ENCODE results near the gene EXOC3. TPM values are rescaled to one million over a fixed set of nuclear protein-coding genes. Genes with fewer than 3 reads are reported as not detected.

Gene EXOC3
- total RNA-seq, 1 experiment from 2014 or later, result 52.4 TPM

- no peaks in the 10 kb centered on the region for H3K36me3 ChIP-seq (ENCODE audit: control insufficient read depth in 1 of 2, insufficient read depth in 2 of 2, low read length in 2 of 2)
- intact Hi-C loops (cut with micrococcal nuclease), result no loop called here
- H3K9ac ChIP-seq (ENCODE audit: low read length), result no peak overlapping the region
- ATAC-seq (no peak), DNase-seq (ENCODE audit: low read depth, low spot score) (no peak)
- no peak overlapping the region for H3K4me2 ChIP-seq (ENCODE audit: low read length)
- no peaks in the 10 kb centered on the region for H3K9me2 ChIP-seq (ENCODE audit: insufficient read depth)
- H3K9me3 ChIP-seq (ENCODE audit: control insufficient read depth in 1 of 2, insufficient read depth in 1 of 2, low read depth in 1 of 2, low read length in 2 of 2), result no peaks in the 10 kb centered on the region
- TF ChIP-seq CTCF (IDR thresholded peaks at IDR 0.05 in 2 of 3, conservative IDR thresholded peaks at IDR 0.05 in 1 of 3; ENCODE audit: borderline replicate concordance in 1 of 3, insufficient read depth in 1 of 3, low read depth in 2 of 3, low read length in 2 of 3), result no peak
- H3K4me3 ChIP-seq (replicated peaks in 1 of 2; ENCODE audit: low read depth in 1 of 2, low read length in 2 of 2), result no peak overlapping the region
- ChIA-PET CTCF (no interaction called here), POLR2A (no interaction called here), RAD21 (ENCODE audit: low non-redundant PET in 1 of 2, low total read pairs in 2 of 2, uncharacterized antibody in 2 of 2, unreplicated experiment in 2 of 2) (no interaction called here)
- H3K27ac ChIP-seq (ENCODE audit: low read depth, low read length), result no peak overlapping the region
- H3K27me3 ChIP-seq (ENCODE audit: insufficient read depth, low read length), result no peaks in the 10 kb centered on the region
- H4K20me1 ChIP-seq (ENCODE audit: insufficient read depth), result no peaks in the 10 kb centered on the region
- H3K4me1 ChIP-seq (ENCODE audit: control insufficient read depth in 1 of 2, insufficient read depth in 2 of 2, low read length in 2 of 2), result no peaks in the 10 kb centered on the region
- no TSS peak for BruUV-seq (replicated peaks)
- no peaks in the 10 kb centered on the region for H3K79me2 ChIP-seq (ENCODE audit: insufficient read depth, low read length)
- H2AFZ ChIP-seq (ENCODE audit: low read depth, low read length, poor library complexity, severe bottlenecking), result no peak overlapping the region
Measured at GRCh38 chr5:497871-498509, 55.0 kb downstream of the EXOC3 start.

- Histone ChIP-seq H3K4me2 (ENCODE audit: low read length) (no peak overlapping the region), H3K27me3 (ENCODE audit: insufficient read depth, low read length) (no peaks in the 10 kb centered on the region), H3K4me1 (ENCODE audit: control insufficient read depth in 1 of 2, insufficient read depth in 2 of 2, low read length in 2 of 2) (no peaks in the 10 kb centered on the region), H4K20me1 (ENCODE audit: insufficient read depth) (no peaks in the 10 kb centered on the region), H3K9me3 (ENCODE audit: control insufficient read depth in 1 of 2, insufficient read depth in 1 of 2, low read depth in 1 of 2, low read length in 2 of 2) (no peaks in the 10 kb centered on the region), H2AFZ (ENCODE audit: low read depth, low read length, poor library complexity, severe bottlenecking) (no peak overlapping the region), H3K9me2 (ENCODE audit: insufficient read depth) (no peaks in the 10 kb centered on the region), H3K79me2 (ENCODE audit: insufficient read depth, low read length) (no peaks in the 10 kb centered on the region), H3K36me3 (ENCODE audit: control insufficient read depth in 1 of 2, insufficient read depth in 2 of 2, low read length in 2 of 2) (no peaks in the 10 kb centered on the region), H3K4me3 (replicated peaks in 1 of 2; ENCODE audit: low read depth in 1 of 2, low read length in 2 of 2) (no peak overlapping the region), H3K27ac (ENCODE audit: low read depth, low read length) (no peak overlapping the region), H3K9ac (ENCODE audit: low read length) (no peak overlapping the region)
- RAD21 ChIA-PET (ENCODE audit: low non-redundant PET in 1 of 2, low total read pairs in 2 of 2, uncharacterized antibody in 2 of 2, unreplicated experiment in 2 of 2), result no interaction called here
- no peak for DNase-seq (ENCODE audit: low read depth, low spot score)
- POLR2A ChIA-PET, result no interaction called here
- ATAC-seq, result no peak
- BruUV-seq (replicated peaks), result no TSS peak
- CTCF ChIA-PET, result no interaction called here
- intact Hi-C loops (cut with micrococcal nuclease), result no loop called here
- TF ChIP-seq CBX3 (IDR thresholded peaks at IDR 0.05; ENCODE audit: low read depth) (no peak), ELF1 (IDR thresholded peaks at IDR 0.05; ENCODE audit: borderline replicate concordance, low read depth) (no peak), REST (IDR thresholded peaks at IDR 0.05; ENCODE audit: low read depth) (no peak), MAX (IDR thresholded peaks at IDR 0.05) (no peak), SP1 (IDR thresholded peaks at IDR 0.05; ENCODE audit: low read depth) (no peak), FOSL1 (IDR thresholded peaks at IDR 0.05; ENCODE audit: low read depth) (no peak), SIN3A (IDR thresholded peaks at IDR 0.05; ENCODE audit: low read depth) (no peak), RAD21 (IDR thresholded peaks at IDR 0.05; ENCODE audit: low read depth) (no peak), SRF (IDR thresholded peaks at IDR 0.05; ENCODE audit: low read depth) (no peak)
Measured at GRCh38 chr5:499233-500209, 56.5 kb downstream of the EXOC3 start.
